ENCODE measurements around the gene ICE1. TPM values are rescaled to one million over a fixed set of nuclear protein-coding genes. Genes with fewer than 3 reads are reported as not detected.

The ICE1 gene
- total and polyA plus RNA-seq, 2 experiments from 2014 or later, result 17.7 to 19.6 TPM

- DNase-seq (ENCODE audit: low read depth in 1 of 2, low spot score in 1 of 2), result no peak
- Histone ChIP-seq H3K36me3 (peaks cover 3% of the 10 kb centered on the region), H3K4me1 (ENCODE audit: low read depth) (no peaks in the 10 kb centered on the region), H3K4me3 (no peak overlapping the region), H3K9me3 (ENCODE audit: low read depth) (no peaks in the 10 kb centered on the region), H3K27me3 (no peaks in the 10 kb centered on the region), H3K27ac (no peak overlapping the region)
- no peak for TF ChIP-seq CTCF (IDR thresholded peaks at IDR 0.05; ENCODE audit: low read depth, low read length)
These were observed 58.1 kb downstream of the ICE1 start for GRCh38 chr5:5480481-5481111.

GRCh38 chr5:5481206-5481605 is 58.7 kb downstream of the ICE1 start:
- no peak for TF ChIP-seq CTCF (IDR thresholded peaks at IDR 0.05; ENCODE audit: low read depth, low read length)
- H3K36me3 ChIP-seq, result peaks cover 3% of the 10 kb centered on the region
- no peak overlapping the region for H3K27ac ChIP-seq
- H3K9me3 ChIP-seq (ENCODE audit: low read depth), result no peaks in the 10 kb centered on the region
- no peaks in the 10 kb centered on the region for H3K27me3 ChIP-seq
- no peaks in the 10 kb centered on the region for H3K4me1 ChIP-seq (ENCODE audit: low read depth)
- DNase-seq (ENCODE audit: low read depth in 1 of 2, low spot score in 1 of 2), result no peak
- H3K4me3 ChIP-seq, result no peak overlapping the region

GRCh38 chr5:5481633-5482032 is 59.2 kb downstream of the ICE1 start:
- Histone ChIP-seq H3K36me3 (peaks cover 3% of the 10 kb centered on the region), H3K27ac (no peak overlapping the region), H3K4me3 (no peak overlapping the region), H3K4me1 (ENCODE audit: low read depth) (no peaks in the 10 kb centered on the region), H3K27me3 (no peaks in the 10 kb centered on the region), H3K9me3 (ENCODE audit: low read depth) (no peaks in the 10 kb centered on the region)
- no peak for TF ChIP-seq CTCF (IDR thresholded peaks at IDR 0.05; ENCODE audit: low read depth, low read length)
- no peak for DNase-seq (ENCODE audit: low read depth in 1 of 2, low spot score in 1 of 2)

- peaks cover 7% of the 10 kb centered on the region for H3K36me3 ChIP-seq
- no peak overlapping the region for H3K4me3 ChIP-seq
- H3K27ac ChIP-seq, result no peak overlapping the region
- no peaks in the 10 kb centered on the region for H3K27me3 ChIP-seq
- H3K9me3 ChIP-seq (ENCODE audit: low read depth), result no peaks in the 10 kb centered on the region
- DNase-seq (ENCODE audit: low read depth in 1 of 2, low spot score in 1 of 2), result no peak
- no peaks in the 10 kb centered on the region for H3K4me1 ChIP-seq (ENCODE audit: low read depth)
- no peak for TF ChIP-seq CTCF (IDR thresholded peaks at IDR 0.05; ENCODE audit: low read depth, low read length)
These were observed 60.9 kb downstream of the ICE1 start for GRCh38 chr5:5483350-5483749.

GRCh38 chr5:5483880-5484598 is 61.6 kb downstream of the ICE1 start:
- no peaks in the 10 kb centered on the region for H3K4me1 ChIP-seq (ENCODE audit: low read depth)
- no peaks in the 10 kb centered on the region for H3K9me3 ChIP-seq (ENCODE audit: low read depth)
- H3K27ac ChIP-seq, result no peak overlapping the region
- peak in 1 of 2 donors; percentile 57 for DNase-seq (ENCODE audit: low read depth in 1 of 2, low spot score in 1 of 2)
- H3K27me3 ChIP-seq, result no peaks in the 10 kb centered on the region
- no peak for TF ChIP-seq CTCF (IDR thresholded peaks at IDR 0.05; ENCODE audit: low read depth, low read length)
- no peak overlapping the region for H3K4me3 ChIP-seq
- H3K36me3 ChIP-seq, result peaks cover 7% of the 10 kb centered on the region

Data from cardiac muscle cell (in vitro differentiated cells and primary cell).